Mesothelial cell of epicardium (in vitro differentiated cells): ENCODE results near the gene PRKAR1B. TPM values are rescaled to one million over a fixed set of nuclear protein-coding genes. Genes with fewer than 3 reads are reported as not detected.

Experiments used
- DNase-seq, 2 experiments: peaks; one replicate each; pipeline ENCODE4 v3.0.0; 2021; ENCODE audit warnings: low spot score in 2 of 2; ENCODE audit not compliant: unreplicated experiment in 2 of 2
- H3K27ac Mint-ChIP-seq: 2 replicates; pipeline ENCODE4 v1.8.0; 2021; ENCODE audit warnings: mixed read lengths
- H3K27me3 Mint-ChIP-seq: 2 replicates; pipeline ENCODE4 v1.8.0; 2021; ENCODE audit warnings: low read depth, mixed read lengths
- H3K36me3 Mint-ChIP-seq: 2 replicates; pipeline ENCODE4 v1.8.0; 2021; ENCODE audit warnings: mixed read lengths
- H3K4me1 Mint-ChIP-seq: 2 replicates; pipeline ENCODE4 v1.8.0; 2021; ENCODE audit warnings: mixed read lengths
- H3K4me3 Mint-ChIP-seq: 2 replicates; pipeline ENCODE4 v1.8.0; 2021; ENCODE audit warnings: mild to moderate bottlenecking, moderate library complexity, mixed read lengths
- H3K9me3 Mint-ChIP-seq: 2 replicates; pipeline ENCODE4 v1.8.0; 2021; ENCODE audit warnings: mixed read lengths
- CTCF ChIP-seq: fragments of 200-600 bp; sonication (generic); IDR thresholded peaks from one replicate; pipeline ENCODE4 v1.5.0; 2021; ENCODE audit warnings: antibody characterized with exemption; ENCODE audit not compliant: unreplicated experiment
- total RNA-seq: library from RNA; stranded (reverse); gene quantifications from 3 replicates; pipeline ENCODE4 v1.2.1, GENCODE V29; 2021

PRKAR1B gene
- total RNA-seq, 1 donor from 2014 or later = 50.6 TPM

GRCh38 chr7:608361-608760, 118.7 kb downstream of the PRKAR1B start:
- peaks cover 7% of the 10 kb centered on the region for H3K36me3 Mint-ChIP-seq
- no peak for TF ChIP-seq CTCF
- no peaks in the 10 kb centered on the region for H3K9me3 Mint-ChIP-seq
- no peak overlapping the region for H3K4me3 Mint-ChIP-seq
- DNase-seq = no peak
- H3K27me3 Mint-ChIP-seq = no peaks in the 10 kb centered on the region
- peak overlapping the region; percentile 89 for H3K27ac Mint-ChIP-seq
- H3K4me1 Mint-ChIP-seq = peaks cover 16% of the 10 kb centered on the region

GRCh38 chr7:607938-608337, 119.1 kb downstream of the PRKAR1B start:
- DNase-seq = peak in 1 of 2 experiments; percentile 6
- H3K9me3 Mint-ChIP-seq = no peaks in the 10 kb centered on the region
- peaks cover 9% of the 10 kb centered on the region for H3K36me3 Mint-ChIP-seq
- peaks cover 20% of the 10 kb centered on the region for H3K4me1 Mint-ChIP-seq
- H3K27me3 Mint-ChIP-seq = no peaks in the 10 kb centered on the region
- peak overlapping the region; percentile 89 for H3K27ac Mint-ChIP-seq
- no peak for TF ChIP-seq CTCF
- no peak overlapping the region for H3K4me3 Mint-ChIP-seq

- no peak for DNase-seq
- Mint-ChIP-seq H3K9me3 (no peaks in the 10 kb centered on the region), H3K36me3 (peaks cover 6% of the 10 kb centered on the region), H3K27me3 (no peaks in the 10 kb centered on the region), H3K4me1 (peaks cover 25% of the 10 kb centered on the region), H3K4me3 (no peak overlapping the region), H3K27ac (no peak overlapping the region)
- TF ChIP-seq CTCF = no peak
Measured at GRCh38 chr7:605661-606450, 121.2 kb downstream of the PRKAR1B start.

- Mint-ChIP-seq H3K27me3 (no peaks in the 10 kb centered on the region), H3K9me3 (no peaks in the 10 kb centered on the region), H3K27ac (no peak overlapping the region), H3K36me3 (peaks cover 6% of the 10 kb centered on the region), H3K4me1 (peaks cover 19% of the 10 kb centered on the region), H3K4me3 (no peak overlapping the region)
- no peak for TF ChIP-seq CTCF
- peak in 1 of 2 experiments; percentile 16 for DNase-seq
Measured at GRCh38 chr7:604884-605531, 122.1 kb downstream of the PRKAR1B start.

- Mint-ChIP-seq H3K27ac (peak overlapping the region; percentile 56), H3K9me3 (no peaks in the 10 kb centered on the region), H3K27me3 (no peaks in the 10 kb centered on the region), H3K4me3 (no peak overlapping the region), H3K4me1 (peaks cover 19% of the 10 kb centered on the region), H3K36me3 (peaks cover 6% of the 10 kb centered on the region)
- TF ChIP-seq CTCF = no peak
- peak in 1 of 2 experiments; percentile 18 for DNase-seq
Measured at GRCh38 chr7:604001-604883, 122.8 kb downstream of the PRKAR1B start.
